Uterus (tissue), 4 donors: ENCODE results near the gene GJD2. TPM values are rescaled to one million over a fixed set of nuclear protein-coding genes. Genes with fewer than 3 reads are reported as not detected.

Source experiments
- DNase-seq, 2 donors: peaks; one replicate each; pipeline ENCODE4 v3.0.0-alpha.2; 2019 to 2020
- H3K27ac ChIP-seq, 2 donors: fragments of 200-600 bp; sonication (generic); 1 replicate in 1 of 2; 2 replicates in 1 of 2; pipeline ENCODE4 v1.5.1; 2016 to 2018
- H3K27me3 ChIP-seq, 2 donors: fragments of 200-600 bp; sonication (generic); one replicate each; pipeline ENCODE4 v1.5.1; 2018 to 2019; ENCODE audit warnings: control low read depth in 1 of 2
- H3K36me3 ChIP-seq, 2 donors: fragments of 200-600 bp; sonication (generic); one replicate each; pipeline ENCODE4 v1.5.1; 2019; ENCODE audit warnings: control low read depth in 1 of 2
- H3K4me1 ChIP-seq, 2 donors: fragments of 200-600 bp; sonication (generic); one replicate each; pipeline ENCODE4 v1.5.1; 2018 to 2019; ENCODE audit warnings: control low read depth in 1 of 2
- H3K4me3 ChIP-seq, 2 donors: fragments of 200-600 bp; sonication (generic); 1 replicate in 1 of 2; 2 replicates in 1 of 2; pipeline ENCODE4 v1.5.1; 2018 to 2019; ENCODE audit warnings: mild to moderate bottlenecking in 1 of 2
- H3K9me3 ChIP-seq, 2 donors: fragments of 200-600 bp; sonication (generic); one replicate each; pipeline ENCODE4 v1.5.1; 2019; ENCODE audit warnings: control low read depth in 1 of 2
- CTCF ChIP-seq, 4 experiments: fragments of 200-600 bp in 2 of 4; fragments of 450-650 bp in 2 of 4; sonication (generic) in 2 of 4; IDR thresholded peaks; one replicate each; pipeline ENCODE4 v1.5.1; 2016 to 2019; ENCODE audit warnings: antibody characterized with exemption in 4 of 4, mild to moderate bottlenecking in 2 of 4, moderate library complexity in 1 of 4
- POLR2A ChIP-seq, 2 donors: fragments of 450-650 bp; IDR thresholded peaks; one replicate each; pipeline ENCODE4 v1.6.1; 2016; ENCODE audit warnings: antibody characterized with exemption in 2 of 2, mild to moderate bottlenecking in 1 of 2, moderate library complexity in 1 of 2
- intact Hi-C: fragments of 100-400 bp; cut with DNase I; formaldehyde crosslinking; loops from one replicate; pipeline ENCODE4 v1.15.1; 2023; ENCODE audit warnings: low total_unique reads
- total RNA-seq, 4 donors: library from RNA; depleted of rRNA in 3 of 4; stranded (reverse); fragments of >200 nt in 3 of 4; gene quantifications; one replicate each; pipeline versions ENCODE4 v1.1.0 to v1.2.4, GENCODE V29; 2014 to 2023
- donor health status: DM: yes; HTN: yes; CAD: no.

Gene GJD2
- total RNA-seq, 4 donors from 2014 or later: 0.14 TPM; not detected in 3

- TF ChIP-seq CTCF (IDR thresholded peaks at IDR 0.05) (no peak), POLR2A (IDR thresholded peaks at IDR 0.05) (no peak)
- Histone ChIP-seq H3K4me1 (no peaks in the 10 kb centered on the region), H3K9me3 (no peaks in the 10 kb centered on the region), H3K27ac (no peak overlapping the region), H3K4me3 (no peak overlapping the region), H3K36me3 (no peaks in the 10 kb centered on the region), H3K27me3 (no peaks in the 10 kb centered on the region)
- intact Hi-C loops: no loop called here
- DNase-seq: no peak
These were observed 29.2 kb downstream of the GJD2 start for GRCh38 chr15:34725556-34725955.

- DNase-seq: no peak
- no peaks in the 10 kb centered on the region for H3K9me3 ChIP-seq
- no peak overlapping the region for H3K27ac ChIP-seq
- no peaks in the 10 kb centered on the region for H3K36me3 ChIP-seq
- no peak for TF ChIP-seq POLR2A (IDR thresholded peaks at IDR 0.05)
- no peak for TF ChIP-seq CTCF (IDR thresholded peaks at IDR 0.05)
- no peak overlapping the region for H3K4me3 ChIP-seq
- no peaks in the 10 kb centered on the region for H3K27me3 ChIP-seq
- intact Hi-C loops: no loop called here
- H3K4me1 ChIP-seq: no peaks in the 10 kb centered on the region
These were observed 30.3 kb downstream of the GJD2 start for GRCh38 chr15:34724481-34724880.

- H3K4me1 ChIP-seq: no peaks in the 10 kb centered on the region
- H3K27me3 ChIP-seq: no peaks in the 10 kb centered on the region
- no peak for TF ChIP-seq CTCF (IDR thresholded peaks at IDR 0.05)
- TF ChIP-seq POLR2A (IDR thresholded peaks at IDR 0.05): no peak
- no peaks in the 10 kb centered on the region for H3K9me3 ChIP-seq
- no peak overlapping the region for H3K4me3 ChIP-seq
- no peaks in the 10 kb centered on the region for H3K36me3 ChIP-seq
- no peak overlapping the region for H3K27ac ChIP-seq
- intact Hi-C loops: no loop called here
- no peak for DNase-seq
These were observed 32.4 kb downstream of the GJD2 start for GRCh38 chr15:34722439-34722836.

GRCh38 chr15:34721802-34722438, 32.9 kb downstream of the GJD2 start:
- intact Hi-C loops: no loop called here

More at GRCh38 chr15:34721802-34722438, 32.9 kb downstream of the GJD2 start:
- Histone ChIP-seq H3K9me3 (no peaks in the 10 kb centered on the region), H3K27me3 (no peaks in the 10 kb centered on the region), H3K36me3 (no peaks in the 10 kb centered on the region), H3K27ac (no peak overlapping the region), H3K4me1 (no peaks in the 10 kb centered on the region), H3K4me3 (no peak overlapping the region)
- peak; percentile 13 to 19 for DNase-seq
- TF ChIP-seq CTCF (IDR thresholded peaks at IDR 0.05) (no peak), POLR2A (IDR thresholded peaks at IDR 0.05) (no peak)
